Natural killer cell (primary cell): ENCODE results near the gene OXCT1. TPM values are rescaled to one million over a fixed set of nuclear protein-coding genes. Genes with fewer than 3 reads are reported as not detected.
"Not testable (repeated sequence)": the region's sequence is repeated elsewhere in the genome, so short reads cannot be mapped to it uniquely, and the experiment has no call there.

Experiments used
- ATAC-seq, 3 donors: fragments of 150-1000 bp in 2 of 3; fragments of 200-7000 bp in 1 of 3; cut with Tn5 transposase; 1 replicate in 1 of 3; 2 replicates in 2 of 3; pipeline ENCODE4 v1.10.0; 2021; ENCODE audit warnings: mild to moderate bottlenecking in 2 of 3, moderate library complexity in 2 of 3
- DNase-seq, 2 donors: peaks; one replicate each; pipeline versions ENCODE4 v3.0.0 to v3.0.0-alpha.2; 2013 to 2021; ENCODE audit warnings: mixed read lengths in 1 of 2
- H3K27ac ChIP-seq: one replicate; pipeline ENCODE4 v1.5.1; 2013; ENCODE audit warnings: mild to moderate bottlenecking, low read length
- H3K27me3 ChIP-seq: one replicate; pipeline ENCODE4 v1.6.1; 2013; ENCODE audit warnings: low read length; ENCODE audit not compliant: control insufficient read depth, insufficient read depth
- H3K36me3 ChIP-seq: one replicate; pipeline ENCODE4 v1.6.1; 2013; ENCODE audit warnings: low read length; ENCODE audit not compliant: control insufficient read depth, insufficient read depth
- H3K4me1 ChIP-seq: one replicate; pipeline ENCODE4 v1.6.1; 2013; ENCODE audit warnings: low read length; ENCODE audit not compliant: control insufficient read depth, insufficient read depth
- H3K4me3 ChIP-seq: one replicate; pipeline ENCODE4 v1.5.1; 2013; ENCODE audit warnings: low read length
- H3K9me3 ChIP-seq: one replicate; pipeline ENCODE4 v1.6.1; 2013; ENCODE audit warnings: low read length; ENCODE audit not compliant: control insufficient read depth, insufficient read depth
- H3K27ac Mint-ChIP-seq, 2 donors: one replicate each; pipeline ENCODE4 v1.8.0; 2022; ENCODE audit warnings: mild to moderate bottlenecking in 2 of 2, mixed read lengths in 2 of 2, moderate library complexity in 1 of 2
- H3K27me3 Mint-ChIP-seq, 2 donors: one replicate each; pipeline ENCODE4 v1.8.0; 2022; ENCODE audit warnings: low read depth in 2 of 2, mixed read lengths in 2 of 2
- H3K36me3 Mint-ChIP-seq: one replicate; pipeline ENCODE4 v1.8.0; 2022; ENCODE audit warnings: mixed read lengths
- H3K4me1 Mint-ChIP-seq, 2 donors: one replicate each; pipeline ENCODE4 v1.8.0; 2022; ENCODE audit warnings: mixed read lengths in 2 of 2
- H3K4me3 Mint-ChIP-seq: one replicate; pipeline ENCODE4 v1.8.0; 2022; ENCODE audit warnings: mild to moderate bottlenecking, moderate library complexity, mixed read lengths
- H3K9me3 Mint-ChIP-seq, 2 donors: one replicate each; pipeline ENCODE4 v1.8.0; 2022; ENCODE audit warnings: mixed read lengths in 2 of 2
- WGBS: methylation state at CpG from one replicate; pipeline ENCODE4 v1.1.7; 2013; ENCODE audit warnings: missing lambda C conversion rate; ENCODE audit not compliant: insufficient coverage; 5-methylcytosine and 5-hydroxymethylcytosine counted together
- intact Hi-C: fragments of 100-400 bp; cut with micrococcal nuclease; formaldehyde crosslinking; loops from one replicate; pipeline ENCODE4 v1.14.2; 2022
- total RNA-seq, 4 donors: library from RNA; stranded (reverse); fragments of 120-200 nt in 1 of 4; gene quantifications; one replicate each; pipeline versions ENCODE4 v1.2.3 to v1.2.4, GENCODE V29; 2013 to 2022
- TF ChIP-seq, protein P1 (sequence below): fragments of 200-600 bp; IDR thresholded peaks from one replicate; pipeline ENCODE4 v1.8.0; 2022; ENCODE audit warnings: antibody characterized with exemption

Gene OXCT1
- total RNA-seq, 3 donors from 2014 or later (not counting 1 experiment from before 2014, with no cell fraction given), result 17.1 to 19.9 (median 18.0) TPM

- no peaks in the 10 kb centered on the region for H3K4me1 Mint-ChIP-seq
- DNase-seq (no peak), ATAC-seq (no peak)
- intact Hi-C loops, result no loop called here
- H3K36me3 Mint-ChIP-seq, result peaks cover 26% of the 10 kb centered on the region
- no peaks in the 10 kb centered on the region for H3K27me3 Mint-ChIP-seq
- Histone ChIP-seq H3K27ac (no peak overlapping the region), H3K27me3 (no peaks in the 10 kb centered on the region), H3K4me3 (no peak overlapping the region), H3K4me1 (no peaks in the 10 kb centered on the region), H3K9me3 (no peaks in the 10 kb centered on the region), H3K36me3 (peaks cover 19% of the 10 kb centered on the region)
- 100% methylated on average over 1 of the region's 3 CpGs for WGBS
- H3K4me3 Mint-ChIP-seq, result no peak overlapping the region
- no peaks in the 10 kb centered on the region for H3K9me3 Mint-ChIP-seq
- no peak overlapping the region for H3K27ac Mint-ChIP-seq
- TF ChIP-seq, protein P1, sequence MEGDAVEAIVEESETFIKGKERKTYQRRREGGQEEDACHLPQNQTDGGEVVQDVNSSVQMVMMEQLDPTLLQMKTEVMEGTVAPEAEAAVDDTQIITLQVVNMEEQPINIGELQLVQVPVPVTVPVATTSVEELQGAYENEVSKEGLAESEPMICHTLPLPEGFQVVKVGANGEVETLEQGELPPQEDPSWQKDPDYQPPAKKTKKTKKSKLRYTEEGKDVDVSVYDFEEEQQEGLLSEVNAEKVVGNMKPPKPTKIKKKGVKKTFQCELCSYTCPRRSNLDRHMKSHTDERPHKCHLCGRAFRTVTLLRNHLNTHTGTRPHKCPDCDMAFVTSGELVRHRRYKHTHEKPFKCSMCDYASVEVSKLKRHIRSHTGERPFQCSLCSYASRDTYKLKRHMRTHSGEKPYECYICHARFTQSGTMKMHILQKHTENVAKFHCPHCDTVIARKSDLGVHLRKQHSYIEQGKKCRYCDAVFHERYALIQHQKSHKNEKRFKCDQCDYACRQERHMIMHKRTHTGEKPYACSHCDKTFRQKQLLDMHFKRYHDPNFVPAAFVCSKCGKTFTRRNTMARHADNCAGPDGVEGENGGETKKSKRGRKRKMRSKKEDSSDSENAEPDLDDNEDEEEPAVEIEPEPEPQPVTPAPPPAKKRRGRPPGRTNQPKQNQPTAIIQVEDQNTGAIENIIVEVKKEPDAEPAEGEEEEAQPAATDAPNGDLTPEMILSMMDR, result no peak
Measured at GRCh38 chr5:41738710-41739354, 131.4 kb downstream of the OXCT1 start.

GRCh38 chr5:41736641-41737040 lies 133.6 kb downstream of the OXCT1 start:
- Histone ChIP-seq H3K27me3 (no peaks in the 10 kb centered on the region), H3K36me3 (peaks cover 19% of the 10 kb centered on the region), H3K27ac (no peak overlapping the region), H3K4me3 (no peak overlapping the region), H3K9me3 (no peaks in the 10 kb centered on the region), H3K4me1 (no peaks in the 10 kb centered on the region)
- intact Hi-C loops, result no loop called here
- H3K27ac Mint-ChIP-seq, result no peak overlapping the region
- H3K4me1 Mint-ChIP-seq, result no peaks in the 10 kb centered on the region
- no peaks in the 10 kb centered on the region for H3K9me3 Mint-ChIP-seq
- no peak overlapping the region for H3K4me3 Mint-ChIP-seq
- ATAC-seq (no peak), DNase-seq (no peak)
- no peaks in the 10 kb centered on the region for H3K27me3 Mint-ChIP-seq
- H3K36me3 Mint-ChIP-seq, result peaks cover 26% of the 10 kb centered on the region
- TF ChIP-seq, protein P1, result no peak

DNA sequence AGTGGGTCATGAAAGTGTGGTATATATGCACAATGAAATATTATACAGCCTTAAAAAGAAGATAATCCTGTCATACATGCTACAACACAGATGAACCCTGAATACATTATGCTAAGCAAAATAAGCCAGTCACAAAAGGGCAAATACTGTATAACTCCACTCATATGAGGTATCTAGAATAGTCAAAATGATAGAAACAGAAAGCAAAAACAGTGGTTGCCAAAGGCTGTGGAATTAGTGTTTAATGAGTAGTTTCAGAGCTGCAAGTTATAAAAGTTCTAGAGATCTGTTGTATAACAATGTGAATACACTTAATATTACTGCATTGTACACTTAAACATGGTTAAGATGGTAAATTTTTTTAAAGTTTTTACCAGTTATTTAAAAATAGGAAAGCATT lies 135.0 kb downstream of the OXCT1 start:
- H3K36me3 ChIP-seq, result peaks cover 24% of the 10 kb centered on the region
- ATAC-seq, result no peak
- no peak overlapping the region for H3K27ac Mint-ChIP-seq
- H3K4me3 ChIP-seq, result no peak overlapping the region
- TF ChIP-seq, protein P1, result no peak
- H3K27me3 ChIP-seq, result no peaks in the 10 kb centered on the region
- intact Hi-C loops, result no loop called here
- no peak overlapping the region for H3K4me3 Mint-ChIP-seq
- H3K4me1 Mint-ChIP-seq, result no peaks in the 10 kb centered on the region
- no peak for DNase-seq
- no peaks in the 10 kb centered on the region for H3K9me3 ChIP-seq
- H3K27me3 Mint-ChIP-seq, result no peaks in the 10 kb centered on the region
- H3K9me3 Mint-ChIP-seq, result no peaks in the 10 kb centered on the region
- H3K36me3 Mint-ChIP-seq, result peaks cover 26% of the 10 kb centered on the region
- no peaks in the 10 kb centered on the region for H3K4me1 ChIP-seq
- no peak overlapping the region for H3K27ac ChIP-seq

GRCh38 chr5:41729381-41729780 lies 140.8 kb downstream of the OXCT1 start:
- H3K4me1 Mint-ChIP-seq, DNase-seq, H3K4me3 Mint-ChIP-seq, H3K27ac ChIP-seq, H3K9me3 ChIP-seq, H3K27me3 ChIP-seq, H3K27ac Mint-ChIP-seq, ATAC-seq, H3K9me3 Mint-ChIP-seq, H3K36me3 Mint-ChIP-seq, H3K36me3 ChIP-seq, H3K4me3 ChIP-seq, H3K27me3 Mint-ChIP-seq, H3K4me1 ChIP-seq, intact Hi-C loops: not testable (repeated sequence)
- WGBS, result 98% methylated on average over 4 of the region's 5 CpGs
